Heart left ventricle (tissue), 16 donors: ENCODE measurements around the gene STAMBP. TPM values are rescaled to one million over a fixed set of nuclear protein-coding genes. Genes with fewer than 3 reads are reported as not detected.

Experiments
- ATAC-seq, 4 donors: fragments of 200-7000 bp; cut with Tn5 transposase; one replicate each; pipeline ENCODE4 v1.9.1; 2020 to 2022; ENCODE audit warnings: moderate library complexity in 4 of 4, mild to moderate bottlenecking in 3 of 4, moderate number of reproducible peaks in 1 of 4
- DNase-seq, 5 donors: peaks; one replicate each; pipeline ENCODE4 v3.0.0-alpha.2; 2020
- H3K27ac ChIP-seq, 12 donors: fragments of 200-600 bp; sonication (generic) in 4 of 12; one replicate each; pipeline versions ENCODE4 v1.5.0 to v1.8.0; 2016 to 2022; ENCODE audit warnings: mild to moderate bottlenecking in 2 of 12
- H3K27me3 ChIP-seq, 9 donors: fragments of 200-600 bp; sonication (generic) in 2 of 9; one replicate each; pipeline versions ENCODE4 v1.5.1 to v1.8.0; 2016 to 2022; ENCODE audit warnings: mild to moderate bottlenecking in 3 of 9
- H3K36me3 ChIP-seq, 9 donors: fragments of 200-600 bp; sonication (generic) in 2 of 9; one replicate each; pipeline versions ENCODE4 v1.5.0 to v1.8.0; 2018 to 2022; ENCODE audit warnings: mild to moderate bottlenecking in 2 of 9
- H3K4me1 ChIP-seq, 12 donors: fragments of 200-600 bp; sonication (generic) in 4 of 12; one replicate each; pipeline versions ENCODE4 v1.5.0 to v1.8.0; 2016 to 2022; ENCODE audit warnings: mild to moderate bottlenecking in 3 of 12
- H3K4me3 ChIP-seq, 12 donors: fragments of 200-600 bp; sonication (generic) in 4 of 12; one replicate each; pipeline versions ENCODE4 v1.5.0 to v1.8.0; 2017 to 2022; ENCODE audit warnings: mild to moderate bottlenecking in 9 of 12, moderate library complexity in 4 of 12
- H3K9me3 ChIP-seq, 12 donors: fragments of 200-600 bp; sonication (generic) in 4 of 12; one replicate each; pipeline versions ENCODE4 v1.5.0 to v1.8.0; 2016 to 2022; ENCODE audit warnings: mild to moderate bottlenecking in 1 of 12
- POLR2A ChIP-seq, 2 donors: fragments of 450-650 bp; IDR thresholded peaks; one replicate each; pipeline ENCODE4 v1.6.1; 2017; ENCODE audit warnings: antibody characterized with exemption in 2 of 2, mild to moderate bottlenecking in 2 of 2, moderate library complexity in 2 of 2
- WGBS, 4 donors: extraction: QIAGEN DNeasy Blood & Tissue Kit in 2 of 4; methylation state at CpG; one replicate each; pipeline versions ENCODE4 v1.1.5 to v1.1.7; 2013 to 2018; 5-methylcytosine and 5-hydroxymethylcytosine counted together
- intact Hi-C, 10 donors: fragments of 100-400 bp; cut with DNase I; formaldehyde crosslinking; loops; one replicate each; pipeline versions ENCODE4 v1.11.1 to v1.14.2; 2022
- polyA plus RNA-seq, 2 donors: library from polyadenylated mRNA; stranded (reverse); fragments of 200-250 nt; gene quantifications; one replicate each; pipeline ENCODE4 v1.2.3, GENCODE V29; 2013
- total RNA-seq, 9 donors: library from RNA; depleted of rRNA in 2 of 9; stranded (reverse); fragments of >200 nt in 2 of 9; fragmentation: NEBNext Ultra II Directional in 3 of 9; extraction: Animal tissue kit (Norgen Biotek cat#: 25700) in 3 of 9; gene quantifications; one replicate each; pipeline versions ENCODE4 v1.1.0 to v1.2.4, GENCODE V29; 2016 to 2023
- TF ChIP-seq, protein P1 (sequence below), 12 donors: fragments of 200-600 bp; sonication (generic) in 4 of 12; IDR thresholded peaks; one replicate each; pipeline versions ENCODE4 v1.5.0 to v1.8.0; 2018 to 2022; ENCODE audit warnings: antibody characterized with exemption in 12 of 12, mild to moderate bottlenecking in 5 of 12
- donor health status: ischemic (EF 13 %, LVEDD 7.1; RV severe dilation, severe dysfunction).
- donor health status: healthy with polysubstance abuse.
- donor health status: DM: no; HTN: yes; CAD: no.
- donor health status: DM: no; HTN: no; CAD: no.
- donor health status: ischemic (EF 25% LVEDD 6.9; RV normal size, moderate dysfunction).
- donor health status: ischemic (EF 25% LVEDD 5.7; RV mildly dilated, moderate dysfunction).
- donor health status: healthy.
- donor health status: DM: yes; HTN: yes; CAD: no.
- donor health status: ischemic (EF 35%, LVEDD 5.7; RV mildly dilated, moderate dysfunction).
- donor health status: nonischemic (EF 11% LVEDD 7.7; RV severe dilation, severe dysfunction).
- donor health status: DM: yes; HTN: yes; CAD: no.
- donor health status: PGD.
- donor health status: ischemic (EF 29% LVEDD 5.4; RV normal size, mild dysfunction).
- donor health status: nonischemic (EF 23%, LVEDD 6.1; RV moderate dilation, normal function).

Gene STAMBP
- total and polyA plus RNA-seq, 11 donors = 13.2 to 38.0 (median 33.0) TPM

DNA sequence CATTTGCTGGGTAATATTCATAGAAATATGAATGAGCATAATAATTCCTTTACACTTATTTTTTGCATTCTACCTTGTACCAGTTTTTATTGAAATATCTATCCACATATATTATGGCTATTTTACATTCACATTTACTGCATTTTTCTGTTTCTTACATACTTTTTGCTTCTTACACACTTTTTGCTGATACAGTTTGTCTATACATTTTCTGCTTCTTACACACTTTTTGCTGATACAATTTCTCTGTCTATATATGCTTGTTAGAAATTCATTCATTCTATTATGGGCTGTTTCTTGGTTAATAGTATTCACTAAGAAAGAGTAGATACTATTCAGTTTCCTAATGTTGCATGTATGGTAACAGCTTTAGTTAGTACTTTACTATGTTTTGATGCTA, 16.9 kb upstream of the STAMBP start:
- H3K36me3 ChIP-seq = no peaks in the 10 kb centered on the region
- no peak overlapping the region for H3K27ac ChIP-seq
- H3K4me3 ChIP-seq = no peak overlapping the region
- intact Hi-C loops = no loop called here
- ATAC-seq (no peak), DNase-seq (no peak)
- no peak for TF ChIP-seq POLR2A (IDR thresholded peaks at IDR 0.05)
- H3K27me3 ChIP-seq = peaks cover 0 to 4% (median 0%) of the 10 kb centered on the region in 9 donors
- no peaks in the 10 kb centered on the region for H3K9me3 ChIP-seq
- no peaks in the 10 kb centered on the region for H3K4me1 ChIP-seq

GRCh38 chr2:73812635-73813034, 16.1 kb upstream of the STAMBP start:
- H3K36me3 ChIP-seq = no peaks in the 10 kb centered on the region
- no peak overlapping the region for H3K4me3 ChIP-seq
- TF ChIP-seq, protein P1, sequence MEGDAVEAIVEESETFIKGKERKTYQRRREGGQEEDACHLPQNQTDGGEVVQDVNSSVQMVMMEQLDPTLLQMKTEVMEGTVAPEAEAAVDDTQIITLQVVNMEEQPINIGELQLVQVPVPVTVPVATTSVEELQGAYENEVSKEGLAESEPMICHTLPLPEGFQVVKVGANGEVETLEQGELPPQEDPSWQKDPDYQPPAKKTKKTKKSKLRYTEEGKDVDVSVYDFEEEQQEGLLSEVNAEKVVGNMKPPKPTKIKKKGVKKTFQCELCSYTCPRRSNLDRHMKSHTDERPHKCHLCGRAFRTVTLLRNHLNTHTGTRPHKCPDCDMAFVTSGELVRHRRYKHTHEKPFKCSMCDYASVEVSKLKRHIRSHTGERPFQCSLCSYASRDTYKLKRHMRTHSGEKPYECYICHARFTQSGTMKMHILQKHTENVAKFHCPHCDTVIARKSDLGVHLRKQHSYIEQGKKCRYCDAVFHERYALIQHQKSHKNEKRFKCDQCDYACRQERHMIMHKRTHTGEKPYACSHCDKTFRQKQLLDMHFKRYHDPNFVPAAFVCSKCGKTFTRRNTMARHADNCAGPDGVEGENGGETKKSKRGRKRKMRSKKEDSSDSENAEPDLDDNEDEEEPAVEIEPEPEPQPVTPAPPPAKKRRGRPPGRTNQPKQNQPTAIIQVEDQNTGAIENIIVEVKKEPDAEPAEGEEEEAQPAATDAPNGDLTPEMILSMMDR (IDR thresholded peaks at IDR 0.05) = no peak
- no peak for TF ChIP-seq POLR2A (IDR thresholded peaks at IDR 0.05)
- no peak overlapping the region for H3K27ac ChIP-seq
- no peaks in the 10 kb centered on the region for H3K9me3 ChIP-seq
- no peak for DNase-seq
- intact Hi-C loops = no loop called here
- H3K27me3 ChIP-seq = peaks cover 0 to 4% (median 0%) of the 10 kb centered on the region in 9 donors
- no peaks in the 10 kb centered on the region for H3K4me1 ChIP-seq
- no peak for ATAC-seq

- WGBS, 4 donors = 79 to 84% (median 83%) methylated on average over 17 to 18 of the region's 18 CpGs
- no peak for TF ChIP-seq POLR2A (IDR thresholded peaks at IDR 0.05)
- no peak for DNase-seq
- Histone ChIP-seq H3K36me3 (no peaks in the 10 kb centered on the region), H3K4me3 (no peak overlapping the region), H3K9me3 (no peaks in the 10 kb centered on the region), H3K27ac (no peak overlapping the region), H3K27me3 (peaks cover 0 to 4% (median 0%) of the 10 kb centered on the region in 9 donors), H3K4me1 (no peaks in the 10 kb centered on the region)
- ATAC-seq = no peak
- intact Hi-C loops = no loop called here
These were observed 10.5 kb upstream of the STAMBP start for GRCh38 chr2:73818296-73818695.

- 18 to 30% (median 26%) methylated on average over 2 of the region's 2 CpGs for WGBS, 4 donors
- no peaks in the 10 kb centered on the region for H3K4me1 ChIP-seq
- no peak overlapping the region for H3K4me3 ChIP-seq
- no peak for DNase-seq
- intact Hi-C loops = loop anchor here in 4 of 10 donors (10.0 kb wide), 7 partner anchors 164 to 764 kb away; partner anchors contain the start of genes TET3 (in 4 of the 4) and BOLA3 (in 2 of the 4)
- ATAC-seq = no peak
- H3K27me3 ChIP-seq = no peaks in the 10 kb centered on the region
- H3K27ac ChIP-seq = no peak overlapping the region
- no peaks in the 10 kb centered on the region for H3K36me3 ChIP-seq
- no peak for TF ChIP-seq POLR2A (IDR thresholded peaks at IDR 0.05)
- TF ChIP-seq, protein P1 (IDR thresholded peaks at IDR 0.05) = no peak
- no peaks in the 10 kb centered on the region for H3K9me3 ChIP-seq
These were observed 7.5 kb upstream of the STAMBP start for GRCh38 chr2:73821227-73821626.

- Histone ChIP-seq H3K4me1 (no peaks in the 10 kb centered on the region), H3K4me3 (no peak overlapping the region), H3K27ac (no peak overlapping the region), H3K9me3 (no peaks in the 10 kb centered on the region), H3K36me3 (no peaks in the 10 kb centered on the region), H3K27me3 (no peaks in the 10 kb centered on the region)
- intact Hi-C loops = loop anchor here in 4 of 10 donors (10.0 kb wide), 7 partner anchors 163 to 763 kb away; partner anchors contain the start of genes TET3 (in 4 of the 4) and BOLA3 (in 2 of the 4)
- ATAC-seq (no peak), DNase-seq (no peak)
- TF ChIP-seq, protein P1 (IDR thresholded peaks at IDR 0.05) = no peak
- TF ChIP-seq POLR2A (IDR thresholded peaks at IDR 0.05) = no peak
- WGBS, 4 donors = 56 to 73% (median 65%) methylated on average over 2 of the region's 2 CpGs
These were observed 7.1 kb upstream of the STAMBP start for GRCh38 chr2:73821669-73822068.
